Naive B cell (primary cell): ENCODE results near the gene ASTN2. TPM values are rescaled to one million over a fixed set of nuclear protein-coding genes. Genes with fewer than 3 reads are reported as not detected.

ENCODE experiments used
- ATAC-seq, 2 donors: fragments of 150-1000 bp; cut with Tn5 transposase; 2 replicates each; pipeline ENCODE4 v1.10.0; 2021; ENCODE audit warnings: low read depth in 2 of 2, mild to moderate bottlenecking in 2 of 2, moderate library complexity in 2 of 2
- DNase-seq: peaks from one replicate; pipeline ENCODE4 v3.0.0; 2022
- H3K27ac Mint-ChIP-seq, 6 donors: one replicate each; pipeline ENCODE4 v1.8.0; 2020 to 2022; ENCODE audit warnings: mild to moderate bottlenecking in 6 of 6, mixed read lengths in 6 of 6, moderate library complexity in 5 of 6, inconsistent platforms in 2 of 6
- H3K27me3 Mint-ChIP-seq, 3 donors: one replicate each; pipeline ENCODE4 v1.8.0; 2021 to 2022; ENCODE audit warnings: mixed read lengths in 3 of 3, mild to moderate bottlenecking in 1 of 3
- H3K36me3 Mint-ChIP-seq, 2 donors: one replicate each; pipeline ENCODE4 v1.8.0; 2020 to 2022; ENCODE audit warnings: mixed read lengths in 2 of 2, inconsistent platforms in 1 of 2, mild to moderate bottlenecking in 1 of 2
- H3K4me1 Mint-ChIP-seq, 3 donors: one replicate each; pipeline ENCODE4 v1.8.0; 2020 to 2022; ENCODE audit warnings: mixed read lengths in 3 of 3, inconsistent platforms in 1 of 3, mild to moderate bottlenecking in 1 of 3, moderate library complexity in 1 of 3
- H3K4me3 Mint-ChIP-seq, 8 donors: one replicate each; pipeline ENCODE4 v1.8.0; 2020 to 2022; ENCODE audit warnings: mild to moderate bottlenecking in 8 of 8, mixed read lengths in 8 of 8, moderate library complexity in 8 of 8, inconsistent platforms in 2 of 8
- H3K9me3 Mint-ChIP-seq, 7 donors: one replicate each; pipeline ENCODE4 v1.8.0; 2020 to 2022; ENCODE audit warnings: mixed read lengths in 7 of 7, mild to moderate bottlenecking in 5 of 7, inconsistent platforms in 2 of 7, moderate library complexity in 1 of 7
- polyA plus RNA-seq, 6 donors: library from polyadenylated mRNA; unstranded; fragments of 300-500 nt; fragmentation: Illumina TruSeq; gene quantifications; one replicate each; pipeline ENCODE4 v1.2.3, GENCODE V29; 2021; ENCODE audit warnings: low read depth in 6 of 6

ASTN2 gene
- polyA plus RNA-seq, 6 donors from 2014 or later: 0.89 to 2.5 (median 1.5) TPM; not detected in 1

DNA sequence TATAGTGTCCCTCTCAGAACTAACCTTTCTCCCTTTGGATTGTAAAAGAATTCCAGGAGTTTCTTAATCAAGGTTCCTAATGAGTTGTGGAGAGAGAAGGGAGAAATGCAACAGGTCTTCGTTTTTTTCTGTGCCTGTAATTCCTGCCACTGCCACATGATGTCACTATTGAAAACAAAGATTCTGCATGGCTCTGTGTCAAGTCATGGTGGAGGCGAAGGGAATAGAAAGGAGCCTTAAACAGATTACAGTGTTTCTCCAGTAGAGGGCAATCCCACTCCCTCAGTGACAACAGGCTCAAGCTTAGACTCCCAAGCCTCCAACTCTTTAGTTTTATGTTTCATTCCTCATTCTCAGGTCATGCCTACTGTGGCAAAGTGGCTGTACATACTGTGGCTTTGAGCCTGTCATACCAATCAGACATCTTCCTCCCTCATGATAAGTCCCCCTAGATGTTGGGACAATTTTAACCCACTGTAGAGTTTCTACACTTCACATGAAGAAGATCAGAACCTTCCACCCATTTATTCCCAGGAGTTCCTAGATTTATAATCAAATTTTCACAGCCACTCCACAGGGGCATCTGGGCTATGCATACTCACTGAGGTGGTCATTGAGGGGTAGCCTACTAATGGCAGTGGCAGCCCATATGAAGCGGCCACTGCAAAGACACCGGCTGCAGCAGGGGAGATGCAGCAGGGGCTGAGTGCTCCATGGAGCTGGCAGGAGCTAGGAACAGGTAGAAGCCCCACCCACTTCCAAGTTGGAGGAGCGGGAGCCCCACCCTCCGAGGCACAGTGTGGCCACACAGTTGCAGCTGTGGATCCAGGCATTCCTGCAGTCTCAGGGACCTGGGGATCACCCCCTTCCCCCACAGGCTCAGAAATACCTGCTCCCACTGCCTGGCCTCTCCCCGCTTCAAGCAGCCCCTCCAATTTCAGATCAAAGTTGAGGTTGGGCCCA lies 825.2 kb downstream of the ASTN2 start:
- no peaks in the 10 kb centered on the region for H3K27me3 Mint-ChIP-seq
- H3K9me3 Mint-ChIP-seq: peaks cover 3 to 27% (median 21%) of the 10 kb centered on the region in 7 donors
- H3K27ac Mint-ChIP-seq: no peak overlapping the region
- no peak overlapping the region for H3K4me3 Mint-ChIP-seq
- DNase-seq: no peak
- no peaks in the 10 kb centered on the region for H3K4me1 Mint-ChIP-seq
- peaks cover 11 to 17% of the 10 kb centered on the region in 2 donors for H3K36me3 Mint-ChIP-seq
- no peak for ATAC-seq

DNA sequence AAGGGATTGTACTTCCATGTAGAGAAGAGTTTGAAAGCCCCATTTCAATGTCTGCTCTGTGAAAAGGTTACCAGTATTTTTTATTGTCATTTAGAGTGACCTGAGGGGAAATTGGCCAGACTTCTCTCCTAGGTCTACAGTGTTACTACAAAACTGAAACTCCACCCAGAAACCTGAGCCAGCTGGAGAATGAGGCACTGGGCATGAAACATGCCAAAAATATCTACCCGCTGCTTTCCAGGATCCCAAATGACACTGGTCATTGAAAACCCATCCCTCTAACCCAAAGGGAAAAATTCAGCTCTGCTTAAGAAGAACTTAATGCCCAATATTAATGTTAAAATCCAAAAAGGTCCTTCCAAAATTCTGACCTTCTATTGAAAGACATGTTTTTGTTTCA lies 826.9 kb downstream of the ASTN2 start:
- no peak overlapping the region for H3K4me3 Mint-ChIP-seq
- H3K4me1 Mint-ChIP-seq: no peaks in the 10 kb centered on the region
- peaks cover 3 to 29% (median 21%) of the 10 kb centered on the region in 7 donors for H3K9me3 Mint-ChIP-seq
- peaks cover 14 to 17% of the 10 kb centered on the region in 2 donors for H3K36me3 Mint-ChIP-seq
- no peak overlapping the region for H3K27ac Mint-ChIP-seq
- H3K27me3 Mint-ChIP-seq: no peaks in the 10 kb centered on the region
- ATAC-seq (no peak), DNase-seq (no peak)

DNA sequence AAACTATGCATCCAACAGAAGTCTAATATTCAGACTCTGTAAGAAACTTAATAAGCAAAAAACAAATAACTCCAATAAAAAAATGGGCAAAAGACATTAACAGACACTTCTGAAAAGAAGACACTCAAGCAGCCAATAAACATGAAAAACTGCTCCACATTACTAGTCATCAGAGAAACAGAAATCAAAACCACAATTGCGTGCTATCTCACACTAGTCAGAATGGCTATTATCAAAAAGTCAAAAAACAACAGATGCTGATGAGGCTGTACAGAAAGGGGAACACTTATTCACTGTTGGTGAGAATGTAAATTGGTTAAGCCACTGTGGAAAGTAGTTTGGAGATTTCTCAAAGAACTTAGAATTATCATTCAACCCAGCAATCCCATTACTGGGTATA lies 829.0 kb downstream of the ASTN2 start:
- DNase-seq (no peak), ATAC-seq (no peak)
- Mint-ChIP-seq H3K36me3 (peaks cover 10 to 17% of the 10 kb centered on the region in 2 donors), H3K27ac (peak overlapping the region in 1 of 6 donors; percentile 18), H3K4me3 (no peak overlapping the region), H3K9me3 (peaks cover 3 to 29% (median 21%) of the 10 kb centered on the region in 7 donors), H3K27me3 (no peaks in the 10 kb centered on the region), H3K4me1 (no peaks in the 10 kb centered on the region)

- ATAC-seq: no peak
Measured at GRCh38 chr9:116585204-116585603, 829.7 kb downstream of the ASTN2 start.

GRCh38 chr9:116580853-116581252 lies 834.0 kb downstream of the ASTN2 start:
- Mint-ChIP-seq H3K36me3 (peaks cover 0 to 5% of the 10 kb centered on the region in 2 donors), H3K27ac (no peak overlapping the region), H3K4me1 (no peaks in the 10 kb centered on the region), H3K27me3 (peaks cover 0 to 4% (median 0%) of the 10 kb centered on the region in 3 donors), H3K4me3 (no peak overlapping the region), H3K9me3 (peaks cover 0 to 4% (median 0%) of the 10 kb centered on the region in 7 donors)
- no peak for DNase-seq
- ATAC-seq: no peak

More at GRCh38 chr9:116585204-116585603, 829.7 kb downstream of the ASTN2 start:
- no peak for DNase-seq
- Mint-ChIP-seq H3K27ac (no peak overlapping the region), H3K4me1 (no peaks in the 10 kb centered on the region), H3K36me3 (peaks cover 10 to 17% of the 10 kb centered on the region in 2 donors), H3K9me3 (peaks cover 3 to 29% (median 21%) of the 10 kb centered on the region in 7 donors), H3K4me3 (no peak overlapping the region), H3K27me3 (no peaks in the 10 kb centered on the region)

- ATAC-seq: no peak
- no peaks in the 10 kb centered on the region for H3K4me1 Mint-ChIP-seq
- H3K27ac Mint-ChIP-seq: no peak overlapping the region
- peaks cover 0 to 7% (median 0%) of the 10 kb centered on the region in 3 donors for H3K27me3 Mint-ChIP-seq
- H3K9me3 Mint-ChIP-seq: no peaks in the 10 kb centered on the region
- H3K4me3 Mint-ChIP-seq: no peak overlapping the region
- H3K36me3 Mint-ChIP-seq: no peaks in the 10 kb centered on the region
- no peak for DNase-seq
Measured at GRCh38 chr9:116576386-116576785, 838.5 kb downstream of the ASTN2 start.

GRCh38 chr9:116574027-116574679 lies 840.7 kb downstream of the ASTN2 start:
- H3K27me3 Mint-ChIP-seq: peaks cover 0 to 7% (median 0%) of the 10 kb centered on the region in 3 donors
- H3K4me1 Mint-ChIP-seq: no peaks in the 10 kb centered on the region
- H3K36me3 Mint-ChIP-seq: no peaks in the 10 kb centered on the region
- ATAC-seq (no peak), DNase-seq (no peak)
- no peak overlapping the region for H3K27ac Mint-ChIP-seq
- H3K4me3 Mint-ChIP-seq: no peak overlapping the region
- no peaks in the 10 kb centered on the region for H3K9me3 Mint-ChIP-seq

DNA sequence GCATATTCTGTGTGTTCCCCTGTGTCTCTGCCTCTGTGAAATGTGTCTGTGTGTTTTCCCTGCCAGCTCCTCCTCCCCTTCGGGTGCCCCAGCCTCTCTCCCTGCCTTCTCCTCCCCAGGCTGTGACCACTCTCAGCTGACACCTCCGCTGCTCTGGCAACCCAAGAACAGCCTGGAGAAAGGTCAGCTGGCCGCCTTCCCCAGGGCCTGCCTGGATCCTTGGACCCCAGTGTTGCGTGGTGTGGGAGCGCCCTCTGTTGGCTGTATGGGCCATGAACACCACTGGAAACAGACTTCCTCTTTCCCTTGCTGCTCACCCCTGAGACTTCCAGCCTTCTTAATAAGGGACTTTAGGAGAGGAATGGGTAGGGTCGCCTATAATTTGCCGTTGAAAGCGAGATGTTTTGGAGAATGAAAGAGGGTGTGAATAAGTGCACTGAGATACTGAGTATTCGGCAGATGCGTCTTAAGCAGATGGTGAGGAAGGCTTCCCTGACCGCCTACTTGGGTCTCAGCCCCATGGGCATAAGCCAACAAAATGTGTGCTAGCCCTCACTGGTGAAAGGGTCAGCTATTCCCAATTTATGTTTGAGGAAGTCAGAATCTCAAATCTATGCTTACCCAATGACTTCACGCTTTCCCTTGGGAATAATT lies 842.6 kb downstream of the ASTN2 start:
- Mint-ChIP-seq H3K9me3 (no peaks in the 10 kb centered on the region), H3K4me3 (no peak overlapping the region), H3K27me3 (peaks cover 0 to 3% (median 0%) of the 10 kb centered on the region in 3 donors), H3K27ac (no peak overlapping the region), H3K4me1 (no peaks in the 10 kb centered on the region), H3K36me3 (no peaks in the 10 kb centered on the region)
- no peak for ATAC-seq
- DNase-seq: no peak

DNA sequence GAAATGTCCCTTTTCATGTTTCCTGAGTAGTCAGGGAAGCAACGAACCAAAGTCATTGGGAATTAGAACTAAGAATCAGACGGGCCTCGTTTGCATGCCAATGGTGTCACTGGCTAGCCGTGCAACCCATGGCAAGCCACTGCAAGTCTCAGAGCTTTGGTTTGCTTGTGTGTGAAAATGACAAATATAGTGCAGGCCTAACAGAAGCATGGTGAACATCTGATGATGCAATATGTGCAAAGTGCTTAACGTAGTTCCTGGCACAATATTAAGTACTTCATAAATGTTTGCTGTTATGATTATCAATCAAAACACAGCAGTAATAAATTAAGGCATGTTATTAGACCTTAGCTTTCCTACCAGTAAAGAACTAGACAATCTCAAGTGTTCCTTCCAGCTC lies 845.7 kb downstream of the ASTN2 start:
- ATAC-seq (no peak), DNase-seq (no peak)
- Mint-ChIP-seq H3K36me3 (no peaks in the 10 kb centered on the region), H3K27ac (no peak overlapping the region), H3K4me3 (no peak overlapping the region), H3K27me3 (peaks cover 0 to 3% (median 0%) of the 10 kb centered on the region in 3 donors), H3K4me1 (no peaks in the 10 kb centered on the region), H3K9me3 (peaks cover 0 to 3% (median 0%) of the 10 kb centered on the region in 7 donors)

DNA sequence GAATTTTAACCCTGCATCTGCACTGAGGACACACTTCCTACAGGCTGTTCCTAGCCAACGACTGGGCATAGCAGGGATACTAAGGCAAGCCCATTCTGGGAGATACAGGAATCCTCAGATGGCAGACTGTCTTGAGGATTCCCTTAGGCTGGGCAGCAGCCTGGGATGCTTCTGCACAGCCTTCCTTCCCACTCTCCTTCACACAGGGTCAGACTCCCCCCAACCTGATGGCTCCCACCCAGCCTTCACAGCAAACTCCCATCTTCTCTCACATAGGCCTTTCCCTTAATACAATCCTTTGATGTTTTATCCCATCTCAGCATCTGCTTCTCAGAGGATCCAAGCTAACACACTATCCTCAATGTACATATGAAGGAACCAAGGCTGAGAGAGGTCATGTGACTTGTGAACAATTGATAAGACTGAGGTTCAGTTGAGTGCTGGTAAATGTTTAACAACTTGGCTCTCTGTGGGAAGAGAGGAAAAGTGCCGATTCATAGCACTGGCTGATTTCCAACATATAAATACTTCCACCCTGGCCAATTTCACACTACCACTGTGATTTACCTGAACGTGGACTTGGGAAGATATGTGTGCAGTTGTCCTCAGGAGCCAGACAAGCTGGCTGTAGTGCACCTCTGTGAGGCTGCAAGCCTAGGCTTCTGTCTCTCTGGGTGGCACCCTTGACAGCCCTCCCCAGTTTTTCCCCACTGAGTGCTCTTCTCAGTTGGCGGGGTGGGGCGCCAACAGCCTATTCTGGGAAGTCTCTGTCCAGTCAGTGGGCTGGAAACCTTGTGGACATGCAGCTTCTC lies 848.0 kb downstream of the ASTN2 start:
- ATAC-seq: no peak
- no peaks in the 10 kb centered on the region for H3K27me3 Mint-ChIP-seq
- H3K27ac Mint-ChIP-seq: no peak overlapping the region

GRCh38 chr9:116565986-116566385 lies 848.9 kb downstream of the ASTN2 start:
- Mint-ChIP-seq H3K27me3 (peaks cover 0 to 4% (median 0%) of the 10 kb centered on the region in 3 donors), H3K27ac (no peak overlapping the region), H3K4me3 (no peak overlapping the region), H3K4me1 (no peaks in the 10 kb centered on the region), H3K36me3 (no peaks in the 10 kb centered on the region), H3K9me3 (peaks cover 0 to 3% (median 0%) of the 10 kb centered on the region in 7 donors)
- DNase-seq (no peak), ATAC-seq (no peak)

More for the DNA sequence above, 848.0 kb downstream of the ASTN2 start:
- H3K4me3 Mint-ChIP-seq: no peak overlapping the region
- no peaks in the 10 kb centered on the region for H3K36me3 Mint-ChIP-seq
- DNase-seq: no peak
- peaks cover 0 to 3% (median 0%) of the 10 kb centered on the region in 7 donors for H3K9me3 Mint-ChIP-seq
- no peaks in the 10 kb centered on the region for H3K4me1 Mint-ChIP-seq

- no peak for DNase-seq
- no peak overlapping the region for H3K27ac Mint-ChIP-seq
- peaks cover 0 to 3% (median 0%) of the 10 kb centered on the region in 7 donors for H3K9me3 Mint-ChIP-seq
- H3K27me3 Mint-ChIP-seq: peaks cover 0 to 6% (median 0%) of the 10 kb centered on the region in 3 donors
- H3K4me1 Mint-ChIP-seq: no peaks in the 10 kb centered on the region
- no peaks in the 10 kb centered on the region for H3K36me3 Mint-ChIP-seq
- no peak overlapping the region for H3K4me3 Mint-ChIP-seq
- ATAC-seq: no peak
Measured at GRCh38 chr9:116564266-116564793, 850.5 kb downstream of the ASTN2 start.
